Osteocyte (in vitro differentiated cells): ENCODE measurements around the gene CCDC182. TPM values are rescaled to one million over a fixed set of nuclear protein-coding genes. Genes with fewer than 3 reads are reported as not detected.

Experiments used
- DNase-seq: peaks from one replicate; pipeline ENCODE4 v3.0.0; 2021; ENCODE audit warnings: mixed read lengths; ENCODE audit not compliant: unreplicated experiment; ENCODE audit errors: extremely low spot score
- H3K27ac Mint-ChIP-seq: one replicate; pipeline ENCODE4 v1.8.0; 2021; ENCODE audit warnings: mild to moderate bottlenecking, mixed read lengths; ENCODE audit not compliant: unreplicated experiment
- H3K27me3 Mint-ChIP-seq: one replicate; pipeline ENCODE4 v1.8.0; 2021; ENCODE audit warnings: mixed read lengths; ENCODE audit not compliant: unreplicated experiment
- H3K36me3 Mint-ChIP-seq: one replicate; pipeline ENCODE4 v1.8.0; 2021; ENCODE audit warnings: mixed read lengths; ENCODE audit not compliant: unreplicated experiment
- H3K4me1 Mint-ChIP-seq: one replicate; pipeline ENCODE4 v1.8.0; 2021; ENCODE audit warnings: mixed read lengths; ENCODE audit not compliant: unreplicated experiment
- H3K4me3 Mint-ChIP-seq: one replicate; pipeline ENCODE4 v1.8.0; 2021; ENCODE audit warnings: mild to moderate bottlenecking, moderate library complexity, mixed read lengths; ENCODE audit not compliant: unreplicated experiment
- H3K9me3 Mint-ChIP-seq: one replicate; pipeline ENCODE4 v1.8.0; 2021; ENCODE audit warnings: mixed read lengths; ENCODE audit not compliant: unreplicated experiment
- CTCF ChIP-seq: fragments of 200-600 bp; sonication (generic); IDR thresholded peaks from 2 replicates; pipeline ENCODE4 v1.5.0; 2021; ENCODE audit warnings: antibody characterized with exemption, mild to moderate bottlenecking, moderate library complexity
- total RNA-seq: library from RNA; stranded (reverse); gene quantifications from 2 replicates; pipeline ENCODE4 v1.2.1, GENCODE V29; 2021

CCDC182 gene
- total RNA-seq, 1 donor from 2014 or later = not detected

- no peak for DNase-seq
- Mint-ChIP-seq H3K4me3 (no peak overlapping the region), H3K4me1 (peaks cover 12% of the 10 kb centered on the region), H3K27ac (no peak overlapping the region), H3K27me3 (peaks cover 4% of the 10 kb centered on the region), H3K9me3 (no peaks in the 10 kb centered on the region), H3K36me3 (no peaks in the 10 kb centered on the region)
- TF ChIP-seq CTCF = no peak
Observed at GRCh38 chr17:57704448-57704847, 40.7 kb downstream of the CCDC182 start.

GRCh38 chr17:57703273-57703672, 41.8 kb downstream of the CCDC182 start:
- peaks cover 4% of the 10 kb centered on the region for H3K27me3 Mint-ChIP-seq
- H3K9me3 Mint-ChIP-seq = no peaks in the 10 kb centered on the region
- no peak overlapping the region for H3K27ac Mint-ChIP-seq
- no peak for DNase-seq
- TF ChIP-seq CTCF = no peak
- H3K36me3 Mint-ChIP-seq = no peaks in the 10 kb centered on the region
- H3K4me1 Mint-ChIP-seq = peaks cover 10% of the 10 kb centered on the region
- H3K4me3 Mint-ChIP-seq = no peak overlapping the region

GRCh38 chr17:57701124-57701523, 44.0 kb downstream of the CCDC182 start:
- no peak for DNase-seq
- Mint-ChIP-seq H3K36me3 (no peaks in the 10 kb centered on the region), H3K4me3 (no peak overlapping the region), H3K9me3 (no peaks in the 10 kb centered on the region), H3K27me3 (no peaks in the 10 kb centered on the region), H3K4me1 (peaks cover 3% of the 10 kb centered on the region), H3K27ac (no peak overlapping the region)
- TF ChIP-seq CTCF = no peak

GRCh38 chr17:57699751-57700219, 45.3 kb downstream of the CCDC182 start:
- H3K9me3 Mint-ChIP-seq = no peaks in the 10 kb centered on the region
- no peak for TF ChIP-seq CTCF
- no peaks in the 10 kb centered on the region for H3K4me1 Mint-ChIP-seq
- DNase-seq = no peak
- H3K27me3 Mint-ChIP-seq = no peaks in the 10 kb centered on the region
- H3K27ac Mint-ChIP-seq = no peak overlapping the region
- no peaks in the 10 kb centered on the region for H3K36me3 Mint-ChIP-seq
- no peak overlapping the region for H3K4me3 Mint-ChIP-seq

- no peak overlapping the region for H3K27ac Mint-ChIP-seq
- H3K36me3 Mint-ChIP-seq = no peaks in the 10 kb centered on the region
- TF ChIP-seq CTCF = no peak
- no peaks in the 10 kb centered on the region for H3K4me1 Mint-ChIP-seq
- DNase-seq = no peak
- H3K4me3 Mint-ChIP-seq = no peak overlapping the region
- no peaks in the 10 kb centered on the region for H3K27me3 Mint-ChIP-seq
- peaks cover 5% of the 10 kb centered on the region for H3K9me3 Mint-ChIP-seq
Observed at GRCh38 chr17:57697891-57698711, 47.0 kb downstream of the CCDC182 start.
